ENCODE results near the gene C19orf12. TPM values are rescaled to one million over a fixed set of nuclear protein-coding genes. Genes with fewer than 3 reads are reported as not detected.

C19orf12 gene
- total RNA-seq, 2 donors from 2014 or later = 36.1 to 46.4 TPM

DNA sequence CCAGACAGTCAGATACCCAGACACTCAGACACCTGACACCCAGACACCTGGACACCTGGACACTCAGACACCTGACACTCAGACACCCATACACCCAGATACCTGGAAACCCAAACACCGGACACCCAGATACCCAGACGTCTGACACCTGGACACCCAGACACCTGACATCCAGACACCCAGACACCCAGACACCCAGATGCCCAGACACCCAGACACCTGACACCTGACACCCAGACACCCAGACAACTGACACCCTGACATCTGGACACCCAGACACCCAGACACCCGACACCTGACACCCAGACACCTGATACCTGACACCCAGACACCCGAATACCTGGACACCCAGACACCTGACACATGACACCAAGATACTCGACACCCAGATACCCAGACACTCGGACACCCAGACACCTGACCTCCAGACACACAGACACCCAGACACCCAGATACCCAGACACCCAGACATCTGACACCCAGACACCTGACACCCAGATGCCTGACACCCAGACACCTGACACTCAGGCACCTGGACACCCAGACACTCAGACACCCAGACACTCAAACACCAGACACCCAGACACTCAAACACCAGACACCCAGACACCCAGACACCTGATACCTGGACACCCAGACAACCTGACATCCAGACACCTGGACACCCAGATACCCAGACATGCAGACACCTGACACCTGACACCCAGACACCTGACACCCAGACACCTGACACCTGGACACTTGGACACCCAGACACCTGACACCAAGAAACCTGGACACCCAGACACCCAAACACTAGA lies 19.1 kb downstream of the C19orf12 start:
- no peak overlapping the region for H3K4me3 ChIP-seq
- DNase-seq (ENCODE audit: low spot score) (no peak), ATAC-seq (ENCODE audit: insufficient number of reproducible peaks, low FRiP score, low read depth) (no peak)
- H3K36me3 ChIP-seq = no peaks in the 10 kb centered on the region
- H3K27me3 ChIP-seq (replicated peaks; ENCODE audit: insufficient read depth) = no peaks in the 10 kb centered on the region
- H3K27ac ChIP-seq = no peak overlapping the region
- H3K9me3 ChIP-seq = no peaks in the 10 kb centered on the region
- H3K4me1 ChIP-seq (ENCODE audit: control insufficient read depth in 1 of 2, low read depth in 2 of 2) = peaks cover 0 to 15% of the 10 kb centered on the region in 2 donors
- TF ChIP-seq, protein P1, sequence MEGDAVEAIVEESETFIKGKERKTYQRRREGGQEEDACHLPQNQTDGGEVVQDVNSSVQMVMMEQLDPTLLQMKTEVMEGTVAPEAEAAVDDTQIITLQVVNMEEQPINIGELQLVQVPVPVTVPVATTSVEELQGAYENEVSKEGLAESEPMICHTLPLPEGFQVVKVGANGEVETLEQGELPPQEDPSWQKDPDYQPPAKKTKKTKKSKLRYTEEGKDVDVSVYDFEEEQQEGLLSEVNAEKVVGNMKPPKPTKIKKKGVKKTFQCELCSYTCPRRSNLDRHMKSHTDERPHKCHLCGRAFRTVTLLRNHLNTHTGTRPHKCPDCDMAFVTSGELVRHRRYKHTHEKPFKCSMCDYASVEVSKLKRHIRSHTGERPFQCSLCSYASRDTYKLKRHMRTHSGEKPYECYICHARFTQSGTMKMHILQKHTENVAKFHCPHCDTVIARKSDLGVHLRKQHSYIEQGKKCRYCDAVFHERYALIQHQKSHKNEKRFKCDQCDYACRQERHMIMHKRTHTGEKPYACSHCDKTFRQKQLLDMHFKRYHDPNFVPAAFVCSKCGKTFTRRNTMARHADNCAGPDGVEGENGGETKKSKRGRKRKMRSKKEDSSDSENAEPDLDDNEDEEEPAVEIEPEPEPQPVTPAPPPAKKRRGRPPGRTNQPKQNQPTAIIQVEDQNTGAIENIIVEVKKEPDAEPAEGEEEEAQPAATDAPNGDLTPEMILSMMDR (IDR thresholded peaks at IDR 0.05) = no peak

- DNase-seq (ENCODE audit: low spot score) (no peak), ATAC-seq (ENCODE audit: insufficient number of reproducible peaks, low FRiP score, low read depth) (peak; percentile 74)
- no peaks in the 10 kb centered on the region for H3K27me3 ChIP-seq (replicated peaks; ENCODE audit: insufficient read depth)
- H3K4me1 ChIP-seq (ENCODE audit: control insufficient read depth in 1 of 2, low read depth in 2 of 2) = peaks cover 0 to 15% of the 10 kb centered on the region in 2 donors
- TF ChIP-seq, protein P1 (IDR thresholded peaks at IDR 0.05) = peak; percentile 88
- H3K9me3 ChIP-seq = peaks cover 5% of the 10 kb centered on the region
- no peaks in the 10 kb centered on the region for H3K36me3 ChIP-seq
- H3K4me3 ChIP-seq = no peak overlapping the region
- peak overlapping the region; percentile 43 to 66 for H3K27ac ChIP-seq
Observed at GRCh38 chr19:29694669-29695627, 20.1 kb downstream of the C19orf12 start.

DNA sequence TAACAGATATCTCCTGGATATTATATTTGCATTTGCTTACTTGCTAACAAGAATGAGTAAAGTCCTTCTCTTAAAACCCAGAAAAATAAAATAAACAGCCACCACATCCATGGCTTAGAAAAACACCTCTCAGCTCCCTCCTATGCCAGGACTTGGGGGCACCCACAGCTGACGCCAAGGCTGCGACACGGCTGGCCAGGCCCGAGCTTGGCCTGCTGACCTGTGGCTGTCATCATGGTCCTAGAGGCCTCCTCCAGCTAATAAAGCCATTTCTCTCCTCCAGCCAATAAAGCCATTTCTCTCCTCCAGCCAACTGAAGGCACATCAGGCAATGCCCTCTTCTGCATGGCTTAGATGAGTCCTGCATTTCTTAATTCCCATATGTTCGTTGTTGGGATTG lies 20.9 kb downstream of the C19orf12 start:
- Histone ChIP-seq H3K27ac (peak overlapping the region; percentile 43 to 66), H3K4me3 (no peak overlapping the region), H3K36me3 (no peaks in the 10 kb centered on the region), H3K27me3 (replicated peaks; ENCODE audit: insufficient read depth) (no peaks in the 10 kb centered on the region), H3K4me1 (ENCODE audit: control insufficient read depth in 1 of 2, low read depth in 2 of 2) (peaks cover 0 to 15% of the 10 kb centered on the region in 2 donors), H3K9me3 (peaks cover 5% of the 10 kb centered on the region)
- ATAC-seq (ENCODE audit: insufficient number of reproducible peaks, low FRiP score, low read depth) (no peak), DNase-seq (ENCODE audit: low spot score) (no peak)
- TF ChIP-seq, protein P1 (IDR thresholded peaks at IDR 0.05) = no peak

- Histone ChIP-seq H3K4me3 (no peak overlapping the region), H3K27me3 (replicated peaks; ENCODE audit: insufficient read depth) (no peaks in the 10 kb centered on the region), H3K36me3 (no peaks in the 10 kb centered on the region), H3K9me3 (peaks cover 5% of the 10 kb centered on the region), H3K27ac (no peak overlapping the region), H3K4me1 (ENCODE audit: control insufficient read depth in 1 of 2, low read depth in 2 of 2) (peaks cover 1 to 44% of the 10 kb centered on the region in 2 donors)
- TF ChIP-seq, protein P1 (IDR thresholded peaks at IDR 0.05) = no peak
- DNase-seq (ENCODE audit: low spot score) (no peak), ATAC-seq (ENCODE audit: insufficient number of reproducible peaks, low FRiP score, low read depth) (no peak)
Observed at GRCh38 chr19:29690842-29691241, 24.2 kb downstream of the C19orf12 start.
